ENCODE results near the gene FBXO10. TPM values are rescaled to one million over a fixed set of nuclear protein-coding genes. Genes with fewer than 3 reads are reported as not detected.

The FBXO10 gene
- total and polyA plus RNA-seq, 2 of the 4 experiments (the other 2 are of a cell fraction), result 6.6 to 6.7 TPM

- CTCF ChIA-PET, result interaction anchor here (0.6 kb wide), 1 partner anchor 613 kb away, joined by 5 read pairs; no protein-coding TSS in a partner anchor
- TF ChIP-seq POLR2A (IDR thresholded peaks at IDR 0.05; ENCODE audit: low read depth, low read length) (no peak), ELK1 (IDR thresholded peaks at IDR 0.05; ENCODE audit: borderline replicate concordance, low read depth, low read length) (no peak), FOS (IDR thresholded peaks at IDR 0.05; ENCODE audit: low read depth, low read length) (no peak), NFE2L2 (IDR thresholded peaks at IDR 0.05; ENCODE audit: low read depth, low read length) (no peak), USF2 (IDR thresholded peaks at IDR 0.05; ENCODE audit: low read depth, low read length) (no peak), MAZ (IDR thresholded peaks at IDR 0.05; ENCODE audit: borderline replicate concordance, low read depth, low read length) (no peak), CEBPB (IDR thresholded peaks at IDR 0.05; ENCODE audit: low read depth, low read length) (no peak), BHLHE40 (IDR thresholded peaks at IDR 0.05; ENCODE audit: low read depth, low read length) (no peak), RFX5 (IDR thresholded peaks at IDR 0.05; ENCODE audit: low read depth, low read length) (no peak), CTCF (conservative IDR thresholded peaks at IDR 0.05; ENCODE audit: low read depth, low read length) (no peak), SMC3 (IDR thresholded peaks at IDR 0.05; ENCODE audit: low read depth, low read length) (no peak), RCOR1 (IDR thresholded peaks at IDR 0.05; ENCODE audit: insufficient replicate concordance, low read length) (no peak), MXI1 (IDR thresholded peaks at IDR 0.05; ENCODE audit: borderline replicate concordance, low read depth, low read length) (no peak)
- Histone ChIP-seq H4K20me1 (ENCODE audit: insufficient read depth, low read length) (0 out of 2 replicates have a peak, but pooled peaks cover 3% of the 10 kb centered on the region), H3K14ac (replicated peaks; ENCODE audit: low read depth, low read length) (no peak overlapping the region), H3K79me1 (ENCODE audit: low read depth in 1 of 2, low read length in 2 of 2) (peaks cover 0 to under 1% of the 10 kb centered on the region in 2 experiments; a peak in 1 of 4 replicates), H2AK5ac (ENCODE audit: low read depth, low read length) (no peak overlapping the region), H4K5ac (ENCODE audit: low read depth, low read length) (no peak overlapping the region), H2BK120ac (ENCODE audit: low read depth, low read length) (no peak overlapping the region), H3K4me1 (ENCODE audit: control insufficient read depth, insufficient read depth, low read length) (no peaks in the 10 kb centered on the region), H2AK9ac (replicated peaks; ENCODE audit: low read depth, low read length, poor library complexity) (no peak overlapping the region), H3K4me3 (ENCODE audit: insufficient read depth, low read depth, low read length) (no peak overlapping the region), H2AFZ (replicated peaks; ENCODE audit: low read length, poor library complexity) (peak overlapping the region; percentile 8), H2BK5ac (ENCODE audit: low read depth, low read length, poor library complexity, severe bottlenecking) (no peak overlapping the region), H3K4me2 (ENCODE audit: low read depth, low read length) (no peak overlapping the region), H3K36me3 (ENCODE audit: control insufficient read depth, insufficient read depth, low read length) (peaks cover 32% of the 10 kb centered on the region), H3K18ac (ENCODE audit: low read depth, low read length) (no peak overlapping the region), H3K9me1 (ENCODE audit: insufficient read depth, low read length) (peaks cover 6% of the 10 kb centered on the region; the same call in 1 of the 2 replicates), H3K27ac (ENCODE audit: insufficient read depth, low read length) (no peak overlapping the region), H4K8ac (ENCODE audit: low read depth in 2 of 2, low read length in 2 of 2) (no peak overlapping the region), H3K27me3 (ENCODE audit: control insufficient read depth, insufficient read depth, low read length) (no peaks in the 10 kb centered on the region), H2BK15ac (ENCODE audit: low read depth, low read length) (no peak overlapping the region), H2BK20ac (ENCODE audit: low read depth, low read length) (no peak overlapping the region), H3K56ac (ENCODE audit: extremely low read depth, insufficient read depth, low read length) (no peak overlapping the region), H3K9me3 (ENCODE audit: control insufficient read depth, insufficient read depth, low read length) (no peaks in the 10 kb centered on the region), H3K9ac (ENCODE audit: low read depth, low read length) (no peak overlapping the region), H4K91ac (ENCODE audit: insufficient read depth, low read depth, low read length) (no peak overlapping the region), H3K4ac (ENCODE audit: low read depth, low read length) (no peak overlapping the region), H3K23ac (ENCODE audit: low read depth, low read length) (no peak overlapping the region)
- no CpG with 5 or more reads among the region's 11 CpGs for WGBS, 2 experiments (ENCODE audit: extremely low coverage in 2 of 2, insufficient read length in 1 of 2)
- POLR2A ChIA-PET (ENCODE audit: unreplicated experiment), result no interaction called here
- DNase-seq, result no peak
- in situ Hi-C loops (cut with MboI; ENCODE audit: low sequenced_read_pairs) (no loop called here), intact Hi-C loops (cut with micrococcal nuclease) (no loop called here), dilution Hi-C loops (cut with HindIII; ENCODE audit: low sequenced_read_pairs, unreplicated experiment) (no loop called here)
- BruUV-seq (replicated peaks), result no TSS peak
- no peak for ATAC-seq (ENCODE audit: low read depth)
Measured at GRCh38 chr9:37507566-37508134, 68.5 kb downstream of the FBXO10 start.

Measured in IMR-90 (cell line).